HEK293 (cell line): ENCODE results near the gene LBHD1.

Experiments
- GLI2 ChIP-seq: fragments of 450-650 bp; formaldehyde crosslinking; IDR thresholded peaks from 2 replicates; pipeline ENCODE4; 2017; ENCODE audit warnings: missing biosample characterization, missing genetic modification characterization, low read depth, borderline replicate concordance
- KLF7 ChIP-seq: fragments of 450-650 bp; formaldehyde crosslinking; IDR thresholded peaks from 2 replicates; pipeline ENCODE4 v1.5.1; 2016; ENCODE audit warnings: missing biosample characterization, missing genetic modification characterization, borderline replicate concordance
- KLF8 ChIP-seq: fragments of 450-650 bp; formaldehyde crosslinking; IDR thresholded peaks from 2 replicates; pipeline ENCODE4 v1.5.1; 2016; ENCODE audit warnings: missing biosample characterization, missing genetic modification characterization
- MZF1 ChIP-seq: fragments of 450-650 bp; formaldehyde crosslinking; IDR thresholded peaks from 2 replicates; pipeline ENCODE4 v1.5.1; 2017; ENCODE audit warnings: missing biosample characterization, missing genetic modification characterization, borderline replicate concordance
- YY1 ChIP-seq: fragments of 450-650 bp; formaldehyde crosslinking; IDR thresholded peaks from 2 replicates; pipeline ENCODE4 v1.5.1; 2018; ENCODE audit warnings: missing biosample characterization, missing genetic modification characterization
- YY2 ChIP-seq: fragments of 450-650 bp; formaldehyde crosslinking; IDR thresholded peaks from 2 replicates; pipeline ENCODE4 v1.5.1; 2016; ENCODE audit warnings: missing biosample characterization, missing genetic modification characterization
- ZBTB21 ChIP-seq: fragments of 450-650 bp; formaldehyde crosslinking; IDR thresholded peaks from 2 replicates; pipeline ENCODE4 v1.5.1; 2017; ENCODE audit warnings: missing biosample characterization, missing genetic modification characterization
- ZNF174 ChIP-seq: fragments of 450-650 bp; formaldehyde crosslinking; IDR thresholded peaks from 2 replicates; pipeline ENCODE4 v1.5.0; 2017; ENCODE audit warnings: missing biosample characterization, mild to moderate bottlenecking, missing genetic modification characterization
- ZNF311 ChIP-seq: fragments of 450-650 bp; formaldehyde crosslinking; IDR thresholded peaks from 2 replicates; pipeline ENCODE4 v1.5.1; 2017; ENCODE audit warnings: missing biosample characterization, missing genetic modification characterization, borderline replicate concordance
- ZNF658 ChIP-seq: fragments of 450-650 bp; formaldehyde crosslinking; IDR thresholded peaks from 2 replicates; pipeline ENCODE4; 2016; ENCODE audit warnings: missing biosample characterization, missing genetic modification characterization
- TF ChIP-seq, protein P1 (sequence below): fragments of 450-650 bp; formaldehyde crosslinking; IDR thresholded peaks from 2 replicates; pipeline ENCODE4 v1.5.1; 2016; ENCODE audit warnings: missing biosample characterization, missing genetic modification characterization
- TF ChIP-seq, protein P2 (sequence below): fragments of 450-650 bp; formaldehyde crosslinking; IDR thresholded peaks from 2 replicates; pipeline ENCODE4 v1.5.1; 2017; ENCODE audit warnings: missing biosample characterization, missing genetic modification characterization
- TF ChIP-seq, protein P3 (sequence below): fragments of 450-650 bp; formaldehyde crosslinking; IDR thresholded peaks from 2 replicates; pipeline ENCODE4 v1.5.1; 2016; ENCODE audit warnings: missing biosample characterization, missing genetic modification characterization
- TF ChIP-seq, protein P4 (sequence below): fragments of 450-650 bp; formaldehyde crosslinking; IDR thresholded peaks from 2 replicates; pipeline ENCODE4 v1.5.1; 2016; ENCODE audit warnings: missing biosample characterization, missing genetic modification characterization, low read depth
- TF ChIP-seq, protein P5 (sequence below): fragments of 450-650 bp; formaldehyde crosslinking; IDR thresholded peaks from 2 replicates; pipeline ENCODE4 v1.5.1; 2016; ENCODE audit warnings: missing biosample characterization, missing genetic modification characterization
- TF ChIP-seq, protein P6 (sequence below): fragments of 450-650 bp; formaldehyde crosslinking; IDR thresholded peaks from 2 replicates; pipeline ENCODE4 v1.5.1; 2016; ENCODE audit warnings: missing biosample characterization, missing genetic modification characterization
- TF ChIP-seq, protein P7 (sequence below): fragments of 450-650 bp; formaldehyde crosslinking; conservative IDR thresholded peaks from 2 replicates; pipeline ENCODE4 v1.5.1; 2016; ENCODE audit warnings: low read depth, missing biosample characterization, missing genetic modification characterization
- TF ChIP-seq, protein P8 (sequence below): fragments of 450-650 bp; formaldehyde crosslinking; IDR thresholded peaks from 2 replicates; pipeline ENCODE4 v1.5.1; 2016; ENCODE audit warnings: missing biosample characterization, missing genetic modification characterization
- TF ChIP-seq, protein P9 (sequence below): fragments of 450-650 bp; formaldehyde crosslinking; IDR thresholded peaks from 2 replicates; pipeline ENCODE4 v1.5.1; 2016; ENCODE audit warnings: missing biosample characterization, missing genetic modification characterization

The LBHD1 gene

DNA sequence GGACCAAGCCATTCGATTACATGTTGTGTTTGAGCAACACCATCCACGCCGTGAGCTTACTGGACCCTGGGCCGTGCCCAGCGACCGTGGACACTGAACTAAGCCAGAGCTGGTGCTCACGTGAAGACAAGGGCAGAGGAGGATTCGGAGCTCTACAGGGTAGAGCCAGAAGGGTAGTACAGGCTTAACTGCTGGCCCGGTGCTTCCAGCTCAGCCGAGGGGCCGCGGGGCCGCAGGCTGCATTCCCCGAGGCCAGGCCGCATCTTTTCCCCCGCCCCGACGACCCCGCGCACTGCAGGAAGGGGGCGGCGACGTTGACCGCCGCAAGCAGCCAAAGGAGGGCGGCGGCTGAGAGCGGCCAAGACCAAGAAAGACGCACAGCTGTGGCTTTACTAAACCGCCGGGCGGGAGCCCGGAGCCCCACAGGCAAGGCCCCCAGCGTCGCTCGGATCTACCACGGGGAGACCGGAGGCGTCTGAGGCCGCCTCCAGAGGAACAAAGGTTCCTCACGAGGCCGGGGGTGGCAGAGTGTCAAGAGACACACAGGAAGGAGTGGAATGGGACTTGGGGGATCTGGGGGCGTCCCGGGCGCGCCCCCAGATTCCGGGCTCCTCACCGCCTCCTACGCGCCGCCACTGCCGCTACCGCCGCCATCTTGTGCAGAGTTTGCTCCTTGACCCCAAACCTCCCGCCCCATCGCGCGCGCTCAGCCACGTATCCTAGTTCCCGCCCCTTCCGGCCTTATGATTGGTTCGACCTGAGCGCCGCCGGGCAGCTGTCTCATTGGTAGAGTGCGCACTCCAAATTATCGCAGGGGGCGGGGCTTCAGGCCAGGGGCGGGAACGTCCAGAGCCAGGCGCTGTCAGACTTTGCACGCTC is 25.9 kb downstream of the LBHD1 start, which contains the start of gene GANAB (continued):
- TF ChIP-seq, protein P1, sequence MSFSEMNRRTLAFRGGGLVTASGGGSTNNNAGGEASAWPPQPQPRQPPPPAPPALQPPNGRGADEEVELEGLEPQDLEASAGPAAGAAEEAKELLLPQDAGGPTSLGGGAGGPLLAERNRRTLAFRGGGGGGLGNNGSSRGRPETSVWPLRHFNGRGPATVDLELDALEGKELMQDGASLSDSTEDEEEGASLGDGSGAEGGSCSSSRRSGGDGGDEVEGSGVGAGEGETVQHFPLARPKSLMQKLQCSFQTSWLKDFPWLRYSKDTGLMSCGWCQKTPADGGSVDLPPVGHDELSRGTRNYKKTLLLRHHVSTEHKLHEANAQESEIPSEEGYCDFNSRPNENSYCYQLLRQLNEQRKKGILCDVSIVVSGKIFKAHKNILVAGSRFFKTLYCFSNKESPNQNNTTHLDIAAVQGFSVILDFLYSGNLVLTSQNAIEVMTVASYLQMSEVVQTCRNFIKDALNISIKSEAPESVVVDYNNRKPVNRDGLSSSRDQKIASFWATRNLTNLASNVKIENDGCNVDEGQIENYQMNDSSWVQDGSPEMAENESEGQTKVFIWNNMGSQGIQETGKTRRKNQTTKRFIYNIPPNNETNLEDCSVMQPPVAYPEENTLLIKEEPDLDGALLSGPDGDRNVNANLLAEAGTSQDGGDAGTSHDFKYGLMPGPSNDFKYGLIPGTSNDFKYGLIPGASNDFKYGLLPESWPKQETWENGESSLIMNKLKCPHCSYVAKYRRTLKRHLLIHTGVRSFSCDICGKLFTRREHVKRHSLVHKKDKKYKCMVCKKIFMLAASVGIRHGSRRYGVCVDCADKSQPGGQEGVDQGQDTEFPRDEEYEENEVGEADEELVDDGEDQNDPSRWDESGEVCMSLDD (tag by site-specific recombination), result peak; percentile 84
- TF ChIP-seq, protein P2, sequence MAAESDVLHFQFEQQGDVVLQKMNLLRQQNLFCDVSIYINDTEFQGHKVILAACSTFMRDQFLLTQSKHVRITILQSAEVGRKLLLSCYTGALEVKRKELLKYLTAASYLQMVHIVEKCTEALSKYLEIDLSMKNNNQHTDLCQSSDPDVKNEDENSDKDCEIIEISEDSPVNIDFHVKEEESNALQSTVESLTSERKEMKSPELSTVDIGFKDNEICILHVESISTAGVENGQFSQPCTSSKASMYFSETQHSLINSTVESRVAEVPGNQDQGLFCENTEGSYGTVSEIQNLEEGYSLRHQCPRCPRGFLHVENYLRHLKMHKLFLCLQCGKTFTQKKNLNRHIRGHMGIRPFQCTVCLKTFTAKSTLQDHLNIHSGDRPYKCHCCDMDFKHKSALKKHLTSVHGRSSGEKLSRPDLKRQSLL, result no peak
- TF ChIP-seq, protein P3, sequence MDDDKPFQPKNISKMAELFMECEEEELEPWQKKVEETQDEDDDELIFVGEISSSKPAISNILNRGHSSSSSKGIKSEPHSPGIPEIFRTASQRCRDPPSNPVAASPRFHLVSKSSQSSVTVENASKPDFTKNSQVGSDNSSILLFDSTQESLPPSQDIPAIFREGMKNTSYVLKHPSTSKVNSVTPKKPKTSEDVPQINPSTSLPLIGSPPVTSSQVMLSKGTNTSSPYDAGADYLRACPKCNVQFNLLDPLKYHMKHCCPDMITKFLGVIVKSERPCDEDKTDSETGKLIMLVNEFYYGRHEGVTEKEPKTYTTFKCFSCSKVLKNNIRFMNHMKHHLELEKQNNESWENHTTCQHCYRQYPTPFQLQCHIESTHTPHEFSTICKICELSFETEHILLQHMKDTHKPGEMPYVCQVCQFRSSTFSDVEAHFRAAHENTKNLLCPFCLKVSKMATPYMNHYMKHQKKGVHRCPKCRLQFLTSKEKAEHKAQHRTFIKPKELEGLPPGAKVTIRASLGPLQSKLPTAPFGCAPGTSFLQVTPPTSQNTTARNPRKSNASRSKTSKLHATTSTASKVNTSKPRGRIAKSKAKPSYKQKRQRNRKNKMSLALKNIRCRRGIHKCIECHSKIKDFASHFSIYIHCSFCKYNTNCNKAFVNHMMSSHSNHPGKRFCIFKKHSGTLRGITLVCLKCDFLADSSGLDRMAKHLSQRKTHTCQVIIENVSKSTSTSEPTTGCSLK, result no peak
- no peak for TF ChIP-seq ZNF311 (tag by site-specific recombination)
- TF ChIP-seq, protein P4, sequence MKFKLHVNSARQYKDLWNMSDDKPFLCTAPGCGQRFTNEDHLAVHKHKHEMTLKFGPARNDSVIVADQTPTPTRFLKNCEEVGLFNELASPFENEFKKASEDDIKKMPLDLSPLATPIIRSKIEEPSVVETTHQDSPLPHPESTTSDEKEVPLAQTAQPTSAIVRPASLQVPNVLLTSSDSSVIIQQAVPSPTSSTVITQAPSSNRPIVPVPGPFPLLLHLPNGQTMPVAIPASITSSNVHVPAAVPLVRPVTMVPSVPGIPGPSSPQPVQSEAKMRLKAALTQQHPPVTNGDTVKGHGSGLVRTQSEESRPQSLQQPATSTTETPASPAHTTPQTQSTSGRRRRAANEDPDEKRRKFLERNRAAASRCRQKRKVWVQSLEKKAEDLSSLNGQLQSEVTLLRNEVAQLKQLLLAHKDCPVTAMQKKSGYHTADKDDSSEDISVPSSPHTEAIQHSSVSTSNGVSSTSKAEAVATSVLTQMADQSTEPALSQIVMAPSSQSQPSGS (tag by site-specific recombination), result no peak
- TF ChIP-seq YY1 (tag by site-specific recombination), result peak; percentile 85
- TF ChIP-seq, protein P5, sequence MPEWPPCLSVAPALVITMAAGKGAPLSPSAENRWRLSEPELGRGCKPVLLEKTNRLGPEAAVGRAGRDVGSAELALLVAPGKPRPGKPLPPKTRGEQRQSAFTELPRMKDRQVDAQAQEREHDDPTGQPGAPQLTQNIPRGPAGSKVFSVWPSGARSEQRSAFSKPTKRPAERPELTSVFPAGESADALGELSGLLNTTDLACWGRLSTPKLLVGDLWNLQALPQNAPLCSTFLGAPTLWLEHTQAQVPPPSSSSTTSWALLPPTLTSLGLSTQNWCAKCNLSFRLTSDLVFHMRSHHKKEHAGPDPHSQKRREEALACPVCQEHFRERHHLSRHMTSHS (tag by site-specific recombination), result no peak
- TF ChIP-seq KLF7, result 0 out of 2 replicates have a peak, but pooled peaks have one; percentile 27
- TF ChIP-seq, protein P6, sequence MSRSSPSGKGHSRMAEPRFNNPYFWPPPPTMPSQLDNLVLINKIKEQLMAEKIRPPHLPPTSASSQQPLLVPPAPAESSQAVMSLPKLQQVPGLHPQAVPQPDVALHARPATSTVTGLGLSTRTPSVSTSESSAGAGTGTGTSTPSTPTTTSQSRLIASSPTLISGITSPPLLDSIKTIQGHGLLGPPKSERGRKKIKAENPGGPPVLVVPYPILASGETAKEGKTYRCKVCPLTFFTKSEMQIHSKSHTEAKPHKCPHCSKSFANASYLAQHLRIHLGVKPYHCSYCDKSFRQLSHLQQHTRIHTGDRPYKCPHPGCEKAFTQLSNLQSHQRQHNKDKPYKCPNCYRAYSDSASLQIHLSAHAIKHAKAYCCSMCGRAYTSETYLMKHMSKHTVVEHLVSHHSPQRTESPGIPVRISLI (tag by site-specific recombination), result no peak
- TF ChIP-seq, protein P7, sequence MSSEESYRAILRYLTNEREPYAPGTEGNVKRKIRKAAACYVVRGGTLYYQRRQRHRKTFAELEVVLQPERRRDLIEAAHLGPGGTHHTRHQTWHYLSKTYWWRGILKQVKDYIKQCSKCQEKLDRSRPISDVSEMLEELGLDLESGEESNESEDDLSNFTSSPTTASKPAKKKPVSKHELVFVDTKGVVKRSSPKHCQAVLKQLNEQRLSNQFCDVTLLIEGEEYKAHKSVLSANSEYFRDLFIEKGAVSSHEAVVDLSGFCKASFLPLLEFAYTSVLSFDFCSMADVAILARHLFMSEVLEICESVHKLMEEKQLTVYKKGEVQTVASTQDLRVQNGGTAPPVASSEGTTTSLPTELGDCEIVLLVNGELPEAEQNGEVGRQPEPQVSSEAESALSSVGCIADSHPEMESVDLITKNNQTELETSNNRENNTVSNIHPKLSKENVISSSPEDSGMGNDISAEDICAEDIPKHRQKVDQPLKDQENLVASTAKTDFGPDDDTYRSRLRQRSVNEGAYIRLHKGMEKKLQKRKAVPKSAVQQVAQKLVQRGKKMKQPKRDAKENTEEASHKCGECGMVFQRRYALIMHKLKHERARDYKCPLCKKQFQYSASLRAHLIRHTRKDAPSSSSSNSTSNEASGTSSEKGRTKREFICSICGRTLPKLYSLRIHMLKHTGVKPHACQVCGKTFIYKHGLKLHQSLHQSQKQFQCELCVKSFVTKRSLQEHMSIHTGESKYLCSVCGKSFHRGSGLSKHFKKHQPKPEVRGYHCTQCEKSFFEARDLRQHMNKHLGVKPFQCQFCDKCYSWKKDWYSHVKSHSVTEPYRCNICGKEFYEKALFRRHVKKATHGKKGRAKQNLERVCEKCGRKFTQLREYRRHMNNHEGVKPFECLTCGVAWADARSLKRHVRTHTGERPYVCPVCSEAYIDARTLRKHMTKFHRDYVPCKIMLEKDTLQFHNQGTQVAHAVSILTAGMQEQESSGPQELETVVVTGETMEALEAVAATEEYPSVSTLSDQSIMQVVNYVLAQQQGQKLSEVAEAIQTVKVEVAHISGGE (tag by site-specific recombination), result peak; percentile 30; the same call in 1 of the 2 replicates
- TF ChIP-seq MZF1 (tag by site-specific recombination), result no peak
- TF ChIP-seq GLI2 (tag by site-specific recombination), result no peak
- no peak for TF ChIP-seq ZNF174 (tag by site-specific recombination)
- TF ChIP-seq ZNF658 (tag by site-specific recombination), result no peak
- TF ChIP-seq KLF8, result 0 out of 2 replicates have a peak, but pooled peaks have one; percentile 38
- no peak for TF ChIP-seq ZBTB21 (tag by site-specific recombination)
- TF ChIP-seq, protein P8, sequence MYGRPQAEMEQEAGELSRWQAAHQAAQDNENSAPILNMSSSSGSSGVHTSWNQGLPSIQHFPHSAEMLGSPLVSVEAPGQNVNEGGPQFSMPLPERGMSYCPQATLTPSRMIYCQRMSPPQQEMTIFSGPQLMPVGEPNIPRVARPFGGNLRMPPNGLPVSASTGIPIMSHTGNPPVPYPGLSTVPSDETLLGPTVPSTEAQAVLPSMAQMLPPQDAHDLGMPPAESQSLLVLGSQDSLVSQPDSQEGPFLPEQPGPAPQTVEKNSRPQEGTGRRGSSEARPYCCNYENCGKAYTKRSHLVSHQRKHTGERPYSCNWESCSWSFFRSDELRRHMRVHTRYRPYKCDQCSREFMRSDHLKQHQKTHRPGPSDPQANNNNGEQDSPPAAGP (tag by site-specific recombination), result peak; percentile 45; the same call in 1 of the 2 replicates
- TF ChIP-seq YY2 (tag by site-specific recombination), result peak; percentile 75
- TF ChIP-seq, protein P9, sequence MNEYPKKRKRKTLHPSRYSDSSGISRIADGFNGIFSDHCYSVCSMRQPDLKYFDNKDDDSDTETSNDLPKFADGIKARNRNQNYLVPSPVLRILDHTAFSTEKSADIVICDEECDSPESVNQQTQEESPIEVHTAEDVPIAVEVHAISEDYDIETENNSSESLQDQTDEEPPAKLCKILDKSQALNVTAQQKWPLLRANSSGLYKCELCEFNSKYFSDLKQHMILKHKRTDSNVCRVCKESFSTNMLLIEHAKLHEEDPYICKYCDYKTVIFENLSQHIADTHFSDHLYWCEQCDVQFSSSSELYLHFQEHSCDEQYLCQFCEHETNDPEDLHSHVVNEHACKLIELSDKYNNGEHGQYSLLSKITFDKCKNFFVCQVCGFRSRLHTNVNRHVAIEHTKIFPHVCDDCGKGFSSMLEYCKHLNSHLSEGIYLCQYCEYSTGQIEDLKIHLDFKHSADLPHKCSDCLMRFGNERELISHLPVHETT (tag by site-specific recombination), result no peak; the same call in 1 of the 2 replicates
